ENCODE results near the gene GNPTG.

GNPTG gene

DNA sequence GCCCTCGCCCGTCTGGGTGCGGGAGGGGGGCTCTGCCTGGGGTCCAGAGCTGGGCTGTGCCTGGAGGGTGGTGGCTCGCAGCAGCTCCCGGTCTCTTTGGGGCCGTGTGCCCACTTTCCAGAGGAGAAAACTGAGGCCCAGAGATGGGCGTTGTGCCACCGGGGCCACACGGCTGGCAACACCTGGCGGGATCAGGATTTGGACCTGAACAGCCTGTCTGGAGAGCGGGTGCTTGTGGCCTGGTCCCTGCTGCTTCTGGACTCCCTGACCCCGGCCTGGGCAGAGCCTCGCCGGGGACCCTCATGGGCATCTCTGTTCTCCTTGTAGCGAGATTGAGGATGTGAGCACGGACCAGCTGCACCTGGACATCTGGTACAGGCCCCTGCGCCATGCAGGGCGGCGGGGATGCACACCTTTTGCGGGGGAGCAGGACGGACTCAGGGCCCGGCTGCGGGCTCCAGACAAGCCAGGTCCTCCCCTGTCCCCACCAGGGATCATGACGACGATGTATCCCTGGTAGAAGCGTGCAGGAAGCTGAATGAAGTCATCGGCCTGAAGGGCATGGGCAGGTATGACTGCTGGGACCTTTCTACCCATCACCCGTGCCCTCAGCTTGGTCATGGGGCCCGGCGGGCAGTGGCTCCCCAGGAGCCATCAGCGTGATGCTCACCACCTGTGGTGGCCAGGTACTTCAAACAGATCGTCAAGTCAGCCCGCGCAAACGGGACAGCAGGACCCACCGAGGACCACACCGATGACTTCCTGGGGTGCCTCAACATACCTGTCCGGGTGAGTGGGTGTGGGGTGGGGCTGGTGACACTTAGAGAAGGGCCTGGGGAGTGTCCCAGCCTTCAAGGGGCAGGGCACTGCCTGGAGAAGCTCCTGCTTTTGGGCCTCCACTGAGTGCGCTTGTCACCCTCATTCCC lies 10.0 kb upstream of the GNPTG start:
- TF ChIP-seq, protein P1, sequence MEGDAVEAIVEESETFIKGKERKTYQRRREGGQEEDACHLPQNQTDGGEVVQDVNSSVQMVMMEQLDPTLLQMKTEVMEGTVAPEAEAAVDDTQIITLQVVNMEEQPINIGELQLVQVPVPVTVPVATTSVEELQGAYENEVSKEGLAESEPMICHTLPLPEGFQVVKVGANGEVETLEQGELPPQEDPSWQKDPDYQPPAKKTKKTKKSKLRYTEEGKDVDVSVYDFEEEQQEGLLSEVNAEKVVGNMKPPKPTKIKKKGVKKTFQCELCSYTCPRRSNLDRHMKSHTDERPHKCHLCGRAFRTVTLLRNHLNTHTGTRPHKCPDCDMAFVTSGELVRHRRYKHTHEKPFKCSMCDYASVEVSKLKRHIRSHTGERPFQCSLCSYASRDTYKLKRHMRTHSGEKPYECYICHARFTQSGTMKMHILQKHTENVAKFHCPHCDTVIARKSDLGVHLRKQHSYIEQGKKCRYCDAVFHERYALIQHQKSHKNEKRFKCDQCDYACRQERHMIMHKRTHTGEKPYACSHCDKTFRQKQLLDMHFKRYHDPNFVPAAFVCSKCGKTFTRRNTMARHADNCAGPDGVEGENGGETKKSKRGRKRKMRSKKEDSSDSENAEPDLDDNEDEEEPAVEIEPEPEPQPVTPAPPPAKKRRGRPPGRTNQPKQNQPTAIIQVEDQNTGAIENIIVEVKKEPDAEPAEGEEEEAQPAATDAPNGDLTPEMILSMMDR (IDR thresholded peaks at IDR 0.05): no peak
- no peak for TF ChIP-seq ZFX (IDR thresholded peaks at IDR 0.05; ENCODE audit: borderline replicate concordance)
- no peak overlapping the region for H3K27ac ChIP-seq

DNA sequence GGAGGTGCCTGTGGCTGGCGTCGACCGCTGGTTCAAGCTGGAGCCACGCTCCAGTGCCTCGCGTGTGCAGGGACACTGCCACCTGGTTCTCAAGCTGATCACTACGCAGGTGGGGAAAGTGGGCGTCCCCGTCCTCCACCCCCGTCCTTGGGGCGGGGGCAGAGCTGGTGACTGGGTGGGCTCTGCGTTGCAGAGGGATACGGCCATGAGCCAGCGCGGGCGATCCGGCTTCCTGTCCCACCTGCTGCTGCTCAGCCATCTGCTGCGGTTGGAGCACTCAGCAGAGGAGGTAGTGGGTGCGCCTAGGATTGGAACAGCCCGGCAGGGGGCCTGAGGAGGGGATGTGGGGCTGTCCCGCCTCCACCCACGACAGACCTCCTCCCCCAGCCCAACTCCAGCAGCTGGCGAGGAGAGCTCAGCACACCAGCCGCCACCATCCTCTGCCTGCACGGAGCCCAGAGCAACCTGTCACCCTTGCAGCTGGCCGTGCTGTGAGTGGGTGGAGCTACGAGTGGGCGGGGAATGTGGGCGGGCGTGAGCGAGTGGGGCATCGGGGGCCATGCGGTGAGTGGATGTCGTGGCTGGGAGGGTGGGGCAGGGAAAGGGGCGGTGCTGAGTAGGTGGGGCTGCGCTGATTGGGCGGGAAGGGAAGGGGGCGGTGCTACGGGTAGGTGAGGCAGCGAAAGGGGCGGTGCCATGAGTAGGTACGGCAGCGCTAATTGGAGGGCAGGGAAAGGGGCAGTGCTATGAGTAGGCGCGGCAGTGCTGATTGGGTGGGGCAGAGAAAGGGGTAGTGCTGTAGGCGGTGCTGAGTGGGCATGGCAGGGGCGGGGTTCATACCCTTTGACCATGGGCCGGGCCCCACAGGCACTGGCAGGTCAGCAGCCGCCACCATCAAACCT lies 9.0 kb upstream of the GNPTG start:
- TF ChIP-seq, protein P1 (IDR thresholded peaks at IDR 0.05): peak; percentile 23
- TF ChIP-seq ZFX (IDR thresholded peaks at IDR 0.05; ENCODE audit: borderline replicate concordance): no peak
- H3K27ac ChIP-seq: peak overlapping the region; percentile 46

DNA sequence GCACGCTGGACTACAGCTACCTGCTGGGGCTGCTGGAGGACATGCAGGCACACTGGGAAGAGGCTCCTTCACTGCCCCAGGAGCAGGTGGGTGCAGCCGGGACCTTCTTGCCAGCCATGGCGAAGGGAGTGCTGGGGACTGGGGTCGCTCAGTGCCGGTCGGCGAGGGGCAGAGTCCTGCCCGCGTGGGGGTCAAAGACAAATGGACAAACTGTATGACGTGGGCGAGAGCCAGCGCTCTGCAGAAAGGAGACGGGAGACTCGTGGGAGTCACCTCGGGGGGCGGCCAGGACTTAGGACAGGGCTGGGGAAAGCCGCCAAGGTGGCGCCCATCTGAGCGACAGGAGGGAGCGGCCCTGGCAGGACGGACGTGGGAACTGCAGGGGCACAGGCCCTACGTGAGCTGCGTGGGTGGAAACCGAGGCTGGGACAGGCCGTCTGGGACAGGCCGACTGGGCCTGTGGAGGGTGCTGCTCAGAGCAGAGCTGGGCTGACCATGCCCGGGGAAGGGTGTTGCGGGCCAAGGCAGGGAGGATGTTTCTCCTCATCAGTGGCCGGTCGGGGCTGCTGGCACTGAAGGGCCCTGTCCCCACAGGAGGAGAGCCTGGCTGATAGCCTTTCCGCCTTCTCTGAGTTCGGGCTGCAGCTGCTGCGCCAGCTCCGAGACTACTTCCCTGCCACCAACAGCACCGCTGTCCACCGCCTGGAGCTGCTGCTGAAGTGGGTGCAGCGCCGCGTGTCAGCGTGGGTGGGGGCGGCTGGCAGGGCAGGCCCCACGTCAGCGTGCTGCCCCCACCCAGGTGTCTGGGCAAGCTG lies 8.1 kb upstream of the GNPTG start:
- H3K27ac ChIP-seq: peak overlapping the region; percentile 46
- TF ChIP-seq, protein P1 (IDR thresholded peaks at IDR 0.05): no peak; the same call in 1 of the 2 replicates
- no peak for TF ChIP-seq ZFX (IDR thresholded peaks at IDR 0.05; ENCODE audit: borderline replicate concordance)

DNA sequence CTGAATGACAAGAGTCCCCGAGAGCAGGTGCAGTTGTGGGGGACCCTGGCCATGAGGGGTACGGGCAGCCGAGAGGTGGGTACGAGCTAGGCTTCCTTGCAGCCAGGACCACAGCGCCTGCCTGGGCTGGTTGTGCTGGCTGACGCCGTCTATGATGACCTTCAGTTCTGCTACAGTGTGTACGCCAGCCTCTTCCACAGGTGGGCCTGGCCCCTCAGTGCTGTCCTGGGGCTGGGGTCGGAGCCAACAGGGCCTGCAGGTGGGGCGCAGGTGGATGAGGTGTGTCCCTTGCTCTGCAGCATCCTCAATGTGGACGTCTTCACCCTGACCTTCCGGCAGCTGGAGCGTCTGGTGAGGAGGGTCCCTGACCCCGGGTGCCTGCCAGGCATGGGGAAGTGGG lies 7.2 kb upstream of the GNPTG start:
- H3K27ac ChIP-seq: no peak overlapping the region
- TF ChIP-seq, protein P1 (IDR thresholded peaks at IDR 0.05): no peak
- TF ChIP-seq ZFX (IDR thresholded peaks at IDR 0.05; ENCODE audit: borderline replicate concordance): no peak

DNA sequence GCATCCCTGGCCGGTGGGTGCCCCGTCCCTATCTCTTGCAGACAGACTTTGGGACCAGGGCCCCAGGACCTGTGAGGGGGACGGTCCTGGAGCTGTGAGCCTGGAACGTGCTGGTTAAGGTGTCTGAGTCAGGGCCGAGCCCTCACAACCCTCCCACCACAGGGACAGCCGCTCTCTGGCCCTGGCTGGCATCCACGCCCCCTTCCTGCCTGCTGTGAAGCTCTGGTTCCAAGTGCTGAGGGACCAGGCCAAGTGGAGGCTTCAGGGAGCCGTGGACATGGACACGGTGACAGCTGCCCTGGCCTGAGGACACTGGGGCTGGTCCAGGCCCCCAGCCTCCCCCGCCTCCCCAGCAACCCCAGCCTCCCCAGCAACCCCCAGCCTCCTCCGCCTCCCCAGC lies 6.6 kb upstream of the GNPTG start:
- no peak overlapping the region for H3K27ac ChIP-seq
- TF ChIP-seq, protein P1 (IDR thresholded peaks at IDR 0.05): no peak
- TF ChIP-seq ZFX (IDR thresholded peaks at IDR 0.05; ENCODE audit: borderline replicate concordance): no peak

DNA sequence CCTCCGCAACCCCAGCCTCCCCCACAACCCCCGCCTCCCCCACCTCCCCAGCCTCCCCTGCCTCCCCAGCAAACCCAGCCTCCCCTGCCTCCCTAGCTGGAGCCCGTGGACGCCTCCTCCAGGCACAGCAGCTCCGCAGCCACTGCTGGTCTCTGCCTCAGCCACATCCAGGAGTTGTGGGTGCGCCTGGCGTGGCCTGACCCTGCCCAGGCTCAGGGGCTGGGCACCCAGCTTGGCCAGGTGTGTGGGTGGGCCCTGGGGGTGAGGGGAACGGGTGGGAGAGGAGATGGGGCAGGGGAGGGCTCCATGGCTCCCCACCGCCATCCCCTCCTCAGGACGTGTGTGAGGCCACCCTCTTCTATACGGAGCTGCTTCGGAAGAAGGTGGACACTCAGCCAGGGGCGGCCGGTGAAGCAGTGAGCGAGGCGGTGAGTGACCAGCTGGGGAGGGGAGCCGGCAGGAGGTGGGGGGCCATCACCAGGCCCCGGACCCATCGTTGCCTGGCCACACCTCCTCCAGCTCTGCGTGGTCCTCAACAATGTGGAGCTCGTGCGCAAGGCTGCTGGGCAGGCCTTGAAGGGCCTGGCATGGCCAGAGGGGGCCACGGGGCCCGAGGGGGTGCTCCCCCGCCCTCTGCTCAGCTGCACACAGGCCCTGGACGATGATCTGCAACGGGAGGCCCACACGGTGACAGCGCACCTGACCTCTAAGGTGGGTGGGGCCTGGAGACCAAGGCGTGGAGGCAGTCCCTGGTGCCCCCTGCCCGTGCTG lies 5.9 kb upstream of the GNPTG start:
- no peak overlapping the region for H3K27ac ChIP-seq
- no peak for TF ChIP-seq ZFX (IDR thresholded peaks at IDR 0.05; ENCODE audit: borderline replicate concordance)
